Astrocyte of the spinal cord (primary cell): ENCODE measurements around the gene MBD3L3.
"Not testable (repeated sequence)": the region's sequence is repeated elsewhere in the genome, so short reads cannot be mapped to it uniquely, and the experiment has no call there.

Experiments used
- DNase-seq: peaks from one replicate; pipeline ENCODE4 v3.0.0; 2011; ENCODE audit warnings: low read depth, low spot score
- H3K4me3 ChIP-seq: 2 replicates; pipeline ENCODE4 v1.5.1; 2011; ENCODE audit warnings: low read depth, mild to moderate bottlenecking, low read length, moderate library complexity
- CTCF ChIP-seq: IDR thresholded peaks from 2 replicates; pipeline ENCODE4 v1.5.1; 2012; ENCODE audit warnings: low read depth, mild to moderate bottlenecking, low read length, inconsistent platforms
- in situ Hi-C: cut with HindIII; loops from 2 replicates; pipeline ENCODE4 v1.10.0; 2017; ENCODE audit warnings: low sequenced_read_pairs

Gene MBD3L3

GRCh38 chr19:7072541-7072940 lies 14.1 kb upstream of the MBD3L3 start:
- no peak overlapping the region for H3K4me3 ChIP-seq
- no peak for TF ChIP-seq CTCF
- DNase-seq, result no peak
- in situ Hi-C loops, result no loop called here

DNA sequence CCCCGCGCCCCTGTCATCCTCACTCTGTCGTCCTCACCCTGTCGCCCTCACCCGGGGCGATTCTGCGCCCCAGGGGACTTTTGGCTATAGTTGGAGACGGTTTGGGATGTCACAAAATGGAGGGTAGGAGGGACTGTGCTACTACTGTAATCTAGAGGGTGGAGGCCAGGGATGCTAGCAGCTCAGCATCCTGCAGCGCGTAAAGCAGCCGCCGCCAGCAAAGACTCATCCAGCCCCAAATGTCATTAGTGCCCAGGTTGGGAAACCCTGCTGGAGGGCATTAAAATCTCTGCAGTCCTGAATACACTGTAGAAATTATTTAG lies 11.4 kb upstream of the MBD3L3 start:
- peak overlapping the region; percentile 88 for H3K4me3 ChIP-seq
- TF ChIP-seq CTCF, result no peak
- DNase-seq, result no peak
- in situ Hi-C loops, result no loop called here

DNA sequence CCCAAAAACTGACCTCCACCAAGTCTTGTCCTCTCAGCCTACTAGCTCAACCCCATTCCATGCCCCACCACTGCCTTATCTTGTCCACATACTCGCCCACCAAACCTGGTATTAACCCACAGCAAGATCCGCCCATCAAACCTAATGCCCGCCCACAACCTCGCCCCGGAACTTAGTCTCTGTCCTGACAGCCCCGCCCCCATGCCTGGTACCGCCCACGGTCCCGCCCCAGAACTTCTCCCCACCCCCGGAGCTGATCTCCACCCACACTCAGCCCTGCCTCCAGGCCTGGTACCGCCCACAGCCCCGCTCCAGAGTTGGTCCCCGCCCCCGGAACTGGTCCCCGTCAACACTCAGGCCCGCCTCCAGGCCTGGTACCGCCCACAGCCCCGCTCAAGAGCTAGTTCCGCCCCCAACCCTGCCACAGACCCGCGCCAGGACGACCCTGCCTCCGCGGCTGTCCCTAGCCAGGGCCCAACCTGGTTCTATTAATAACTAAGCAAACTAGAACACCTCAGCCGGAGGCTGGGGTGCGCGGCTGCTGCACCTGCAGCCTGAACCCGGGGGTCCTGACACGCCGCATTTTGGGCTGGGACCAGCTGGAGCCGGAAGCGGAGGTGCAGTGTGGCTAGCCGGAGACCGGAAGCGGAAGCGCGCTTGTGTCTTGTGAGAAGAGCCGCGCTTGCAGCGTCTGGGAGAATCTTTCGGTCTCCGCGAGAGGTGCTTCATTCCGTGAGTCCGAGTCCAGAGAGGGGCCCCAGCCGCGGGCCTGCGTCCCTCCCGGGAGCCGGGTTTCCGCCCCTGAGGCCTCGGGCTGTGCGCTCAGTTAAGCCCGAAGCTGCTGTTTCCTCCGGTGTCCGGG lies 10.8 kb upstream of the MBD3L3 start, which contains the start of gene ZNF557:
ZNF557 (plus strand) TSS at position 662 of the 862 bp plus-strand sequence. CDS start 5,372 bp downstream, outside the sequence.
- H3K4me3 ChIP-seq, result peak within 1 kb of the TSS; percentile 88
- TF ChIP-seq CTCF, result no peak
- DNase-seq, result peak; percentile 98
- in situ Hi-C loops, result no loop called here

DNA sequence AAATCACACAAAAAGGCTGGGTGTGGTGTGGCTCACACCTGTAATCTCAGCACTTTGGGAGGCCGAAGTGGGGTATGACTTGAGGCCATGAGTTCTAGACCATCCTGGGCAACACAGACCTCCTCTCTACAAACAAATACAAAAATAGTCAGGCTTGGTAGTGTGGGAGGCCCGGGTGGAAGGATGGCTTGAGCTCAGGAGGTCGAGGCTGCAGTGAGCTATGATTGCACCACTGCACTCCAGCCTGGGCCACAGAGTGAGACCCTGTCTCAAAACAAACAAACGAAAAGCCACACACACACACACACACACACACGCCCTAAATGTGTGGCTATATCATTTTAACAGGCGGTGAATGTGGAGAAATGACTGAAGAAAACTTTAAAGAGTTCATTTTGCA lies 10.1 kb upstream of the MBD3L3 start:
- in situ Hi-C loops, result no loop called here

DNA sequence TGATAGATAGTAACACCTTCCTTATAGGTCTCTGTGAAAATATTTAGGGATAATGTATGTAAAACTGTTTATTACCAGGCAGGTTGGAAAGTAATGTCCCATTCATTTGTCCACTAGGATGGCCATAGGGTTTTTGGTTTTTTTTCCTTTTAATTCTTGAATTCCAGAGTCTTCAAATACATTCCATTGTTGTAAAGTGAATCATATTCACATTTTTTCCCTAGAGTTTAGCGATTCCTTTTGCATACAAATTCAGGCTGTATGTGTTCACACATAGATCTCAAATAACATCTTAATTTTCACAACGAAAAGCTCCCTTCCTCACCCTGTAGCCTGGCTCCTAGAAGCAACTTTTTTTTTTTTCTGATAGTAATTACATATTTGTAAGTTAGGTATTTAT lies 9.2 kb upstream of the MBD3L3 start:
- no peak for TF ChIP-seq CTCF
- H3K4me3 ChIP-seq, result no peak overlapping the region
- DNase-seq, result no peak
- in situ Hi-C loops, result no loop called here

More for the DNA sequence above, 10.1 kb upstream of the MBD3L3 start:
- H3K4me3 ChIP-seq, result no peak overlapping the region
- TF ChIP-seq CTCF, result no peak
- DNase-seq, result no peak

- DNase-seq, H3K4me3 ChIP-seq, in situ Hi-C loops: not testable (repeated sequence)
- peak; percentile 30 for TF ChIP-seq CTCF
Observed at GRCh38 chr19:7067122-7067521, 8.6 kb upstream of the MBD3L3 start.
